ENCODE results near the gene ZNF470. TPM values are rescaled to one million over a fixed set of nuclear protein-coding genes. Genes with fewer than 3 reads are reported as not detected.

Gene ZNF470
- total and polyA plus RNA-seq, 9 of the 15 experiments (the other 6 are each of a cell fraction or from before 2014, with no cell fraction given) = 0.03 TPM; not detected in 8

- H3K36me3 ChIP-seq (ENCODE audit: control insufficient read depth, insufficient read depth, low read length) = no peaks in the 10 kb centered on the region
- WGBS (ENCODE audit: insufficient coverage, low coverage, missing lambda C conversion rate) = 18% methylated on average over 37 of the region's 37 CpGs
- H3K9me1 ChIP-seq (ENCODE audit: control insufficient read depth, insufficient read depth, low read length) = no peaks in the 10 kb centered on the region
- no peak for FAIRE-seq
- no peak overlapping the region for H3K4me3 ChIP-seq
- no peak overlapping the region for H3K4me2 ChIP-seq (ENCODE audit: insufficient read depth, low read length)
- no peak overlapping the region for H2AFZ ChIP-seq (ENCODE audit: low read depth, low read length)
- no peak for TF ChIP-seq TCF15 (CRISPR knock-in tag; IDR thresholded peaks at IDR 0.05)
- TF ChIP-seq ZNF780A (CRISPR knock-in tag; IDR thresholded peaks at IDR 0.05) = no peak
- no peak for TF ChIP-seq FOXK2 (conservative IDR thresholded peaks at IDR 0.05 in 1 of 2, IDR thresholded peaks at IDR 0.05 in 1 of 2; ENCODE audit: low read depth in 2 of 2)
- no peak for TF ChIP-seq PHF8 (IDR thresholded peaks at IDR 0.05; ENCODE audit: borderline replicate concordance, low read length)
- no peak for TF ChIP-seq ARID4B (CRISPR knock-in tag; IDR thresholded peaks at IDR 0.05)
- TF ChIP-seq FOXK1 (CRISPR knock-in tag; IDR thresholded peaks at IDR 0.05; ENCODE audit: borderline replicate concordance) = no peak
- no peak for TF ChIP-seq ZNF174 (CRISPR knock-in tag; IDR thresholded peaks at IDR 0.05)
- no peak for TF ChIP-seq ZNF408 (CRISPR knock-in tag; IDR thresholded peaks at IDR 0.05; ENCODE audit: low read depth)
- TF ChIP-seq MCM5 (IDR thresholded peaks at IDR 0.05; ENCODE audit: low read depth) = no peak
- TF ChIP-seq ZNF263 (CRISPR knock-in tag; IDR thresholded peaks at IDR 0.05; ENCODE audit: borderline replicate concordance) = no peak
- TF ChIP-seq DMBX1 (CRISPR knock-in tag; IDR thresholded peaks at IDR 0.05; ENCODE audit: borderline replicate concordance) = no peak
- no peak for TF ChIP-seq SIN3B (IDR thresholded peaks at IDR 0.05; ENCODE audit: low read depth)
- no peak for TF ChIP-seq L3MBTL2 (IDR thresholded peaks at IDR 0.05)
- TF ChIP-seq ZNF436 (CRISPR knock-in tag; IDR thresholded peaks at IDR 0.05) = no peak
- H3K79me2 ChIP-seq (ENCODE audit: control insufficient read depth, insufficient read depth, low read length) = no peaks in the 10 kb centered on the region
- BruUV-seq (replicated peaks) = no TSS peak
- intact Hi-C loops (cut with micrococcal nuclease) (no loop called here), in situ Hi-C loops (cut with MboI) (no loop called here)
- H3K27me3 ChIP-seq (ENCODE audit: control insufficient read depth in 2 of 2, insufficient read depth in 2 of 2, low read length in 2 of 2) = no peaks in the 10 kb centered on the region
- POLR2A ChIA-PET = no interaction called here
- H3K4me1 ChIP-seq (replicated peaks in 1 of 2; ENCODE audit: control insufficient read depth in 2 of 2, insufficient read depth in 2 of 2, low read length in 2 of 2) = no peaks in the 10 kb centered on the region
- no peak overlapping the region for H3K27ac ChIP-seq (ENCODE audit: extremely low read depth, low read depth, low read length)
- H3K9me3 ChIP-seq (replicated peaks; ENCODE audit: control insufficient read depth, insufficient read depth, low read depth, low read length) = 0 out of 2 replicates have a peak, but pooled peaks cover 2% of the 10 kb centered on the region
- no peak for DNase-seq (ENCODE audit: extremely low read depth in 1 of 4, low spot score in 3 of 4)
- no peak for ATAC-seq
- CTCF ChIA-PET (ENCODE audit: low intra/inter-chr PET ratio) = no interaction called here
- no peak overlapping the region for H3K9ac ChIP-seq (ENCODE audit: insufficient read depth in 1 of 2, low read depth in 2 of 2, low read length in 2 of 2)
- H4K20me1 ChIP-seq (replicated peaks; ENCODE audit: control insufficient read depth, insufficient read depth, low read length) = no peaks in the 10 kb centered on the region
These were observed 55.1 kb downstream of the ZNF470 start for GRCh38 chr19:56622374-56622773.

All from K562 (cell line).